ENCODE measurements around the gene PPM1K.

The PPM1K gene

GRCh38 chr4:88247148-88247547 lies 37.2 kb downstream of the PPM1K start:
- Histone ChIP-seq H3K36me3 (ENCODE audit: insufficient read depth, low read length) (no peaks in the 10 kb centered on the region), H3K4me1 (ENCODE audit: insufficient read depth, low read length, severe bottlenecking) (peaks cover 12% of the 10 kb centered on the region), H4K20me1 (ENCODE audit: insufficient read depth, low read length) (no peaks in the 10 kb centered on the region), H3K27me3 (ENCODE audit: insufficient read depth, low read length) (no peaks in the 10 kb centered on the region), H3F3A (ENCODE audit: insufficient read depth, low read length) (no peaks in the 10 kb centered on the region), H3K9me2 (ENCODE audit: low read depth, low read length) (no peaks in the 10 kb centered on the region), H3K27ac (ENCODE audit: low read depth, low read length, poor library complexity, severe bottlenecking) (no peak overlapping the region), H3K9ac (ENCODE audit: low read length) (no peak overlapping the region), H3K4me2 (ENCODE audit: low read length) (no peak overlapping the region), H3K9me3 (ENCODE audit: low read length) (no peaks in the 10 kb centered on the region), H2AFZ (ENCODE audit: low read length) (0 out of 2 replicates have a peak overlapping the region, but pooled peaks have one; percentile 2), H3K79me2 (ENCODE audit: insufficient read depth, low read length) (no peaks in the 10 kb centered on the region), H3K4me3 (ENCODE audit: low read depth, low read length, poor library complexity, severe bottlenecking) (no peak overlapping the region)
- TF ChIP-seq CTCF (IDR thresholded peaks at IDR 0.05; ENCODE audit: low read length) (no peak), EZH2 (IDR thresholded peaks at IDR 0.05; ENCODE audit: borderline replicate concordance, low read length) (no peak)

- no peaks in the 10 kb centered on the region for H3K9me3 ChIP-seq (ENCODE audit: low read length)
- no peaks in the 10 kb centered on the region for H4K20me1 ChIP-seq (ENCODE audit: insufficient read depth, low read length)
- no peaks in the 10 kb centered on the region for H3K9me2 ChIP-seq (ENCODE audit: low read depth, low read length)
- no peak for TF ChIP-seq CTCF (IDR thresholded peaks at IDR 0.05; ENCODE audit: low read length)
- no peak for TF ChIP-seq EZH2 (IDR thresholded peaks at IDR 0.05; ENCODE audit: borderline replicate concordance, low read length)
- H3K4me1 ChIP-seq (ENCODE audit: insufficient read depth, low read length, severe bottlenecking) = peaks cover 12% of the 10 kb centered on the region
- H3K27me3 ChIP-seq (ENCODE audit: insufficient read depth, low read length) = no peaks in the 10 kb centered on the region
- H3K27ac ChIP-seq (ENCODE audit: low read depth, low read length, poor library complexity, severe bottlenecking) = no peak overlapping the region
- H2AFZ ChIP-seq (ENCODE audit: low read length) = no peak overlapping the region
- H3F3A ChIP-seq (ENCODE audit: insufficient read depth, low read length) = no peaks in the 10 kb centered on the region
- no peak overlapping the region for H3K4me2 ChIP-seq (ENCODE audit: low read length)
- no peak overlapping the region for H3K9ac ChIP-seq (ENCODE audit: low read length)
- no peaks in the 10 kb centered on the region for H3K79me2 ChIP-seq (ENCODE audit: insufficient read depth, low read length)
- H3K4me3 ChIP-seq (ENCODE audit: low read depth, low read length, poor library complexity, severe bottlenecking) = no peak overlapping the region
- H3K36me3 ChIP-seq (ENCODE audit: insufficient read depth, low read length) = no peaks in the 10 kb centered on the region
Measured at GRCh38 chr4:88246600-88246999, 37.8 kb downstream of the PPM1K start.

GRCh38 chr4:88244816-88245579 lies 39.4 kb downstream of the PPM1K start:
- Histone ChIP-seq H3K79me2 (ENCODE audit: insufficient read depth, low read length) (no peaks in the 10 kb centered on the region), H3K9me2 (ENCODE audit: low read depth, low read length) (no peaks in the 10 kb centered on the region), H3K27me3 (ENCODE audit: insufficient read depth, low read length) (no peaks in the 10 kb centered on the region), H3F3A (ENCODE audit: insufficient read depth, low read length) (no peaks in the 10 kb centered on the region), H3K9me3 (ENCODE audit: low read length) (no peaks in the 10 kb centered on the region), H3K4me1 (ENCODE audit: insufficient read depth, low read length, severe bottlenecking) (peaks cover 12% of the 10 kb centered on the region), H3K36me3 (ENCODE audit: insufficient read depth, low read length) (no peaks in the 10 kb centered on the region), H4K20me1 (ENCODE audit: insufficient read depth, low read length) (no peaks in the 10 kb centered on the region), H3K27ac (ENCODE audit: low read depth, low read length, poor library complexity, severe bottlenecking) (no peak overlapping the region), H3K4me2 (ENCODE audit: low read length) (peak overlapping the region; percentile 68), H3K4me3 (ENCODE audit: low read depth, low read length, poor library complexity, severe bottlenecking) (peak overlapping the region; percentile 51), H3K9ac (ENCODE audit: low read length) (peak overlapping the region; percentile 31; the same call in 1 of the 2 replicates), H2AFZ (ENCODE audit: low read length) (peak overlapping the region; percentile 97)
- no peak for TF ChIP-seq CTCF (IDR thresholded peaks at IDR 0.05; ENCODE audit: low read length)
- no peak for TF ChIP-seq EZH2 (IDR thresholded peaks at IDR 0.05; ENCODE audit: borderline replicate concordance, low read length)
